ENCODE measurements around the gene GFOD2.
A peak's percentile ranks its signal among the peaks of the same experiment; 100 is the strongest.

GFOD2 gene

GRCh38 chr16:67719048-67719777, at the start of gene GFOD2:
TSS of gene GFOD2 (minus strand) at chr16:67719316. CDS start at chr16:67685715, 33,601 bp downstream.
- H3K4me3 ChIP-seq (ENCODE audit: low read length) = peak within 1 kb of the TSS; percentile 94
- DNase-seq (ENCODE audit: low read depth) = peak; percentile 70
- no peak for TF ChIP-seq CTCF (conservative IDR thresholded peaks at IDR 0.05; ENCODE audit: low read depth, low read length)

GRCh38 chr16:67767953-67768352, 48.8 kb upstream of the GFOD2 start:
- no peak for TF ChIP-seq CTCF (conservative IDR thresholded peaks at IDR 0.05; ENCODE audit: low read depth, low read length)
- DNase-seq (ENCODE audit: low read depth) = peak; percentile 33
- no peak overlapping the region for H3K4me3 ChIP-seq (ENCODE audit: low read length)

- TF ChIP-seq CTCF (conservative IDR thresholded peaks at IDR 0.05; ENCODE audit: low read depth, low read length) = no peak
- no peak for DNase-seq (ENCODE audit: low read depth)
- H3K4me3 ChIP-seq (ENCODE audit: low read length) = no peak overlapping the region
Observed at GRCh38 chr16:67766291-67766690, 47.2 kb upstream of the GFOD2 start.

GRCh38 chr16:67764158-67764667, 45.1 kb upstream of the GFOD2 start:
- TF ChIP-seq CTCF (conservative IDR thresholded peaks at IDR 0.05; ENCODE audit: low read depth, low read length) = no peak
- no peak for DNase-seq (ENCODE audit: low read depth)
- H3K4me3 ChIP-seq (ENCODE audit: low read length) = no peak overlapping the region

GRCh38 chr16:67763066-67763465, 44.0 kb upstream of the GFOD2 start:
- DNase-seq (ENCODE audit: low read depth) = no peak
- no peak for TF ChIP-seq CTCF (conservative IDR thresholded peaks at IDR 0.05; ENCODE audit: low read depth, low read length)
- no peak overlapping the region for H3K4me3 ChIP-seq (ENCODE audit: low read length)

GRCh38 chr16:67762385-67762784, 43.3 kb upstream of the GFOD2 start:
- no peak for TF ChIP-seq CTCF (conservative IDR thresholded peaks at IDR 0.05; ENCODE audit: low read depth, low read length)
- H3K4me3 ChIP-seq (ENCODE audit: low read length) = no peak overlapping the region
- no peak for DNase-seq (ENCODE audit: low read depth)

- DNase-seq (ENCODE audit: low read depth) = no peak
- no peak for TF ChIP-seq CTCF (conservative IDR thresholded peaks at IDR 0.05; ENCODE audit: low read depth, low read length)
Observed at GRCh38 chr16:67761924-67762323, 42.8 kb upstream of the GFOD2 start.

More at GRCh38 chr16:67761924-67762323, 42.8 kb upstream of the GFOD2 start:
- H3K4me3 ChIP-seq (ENCODE audit: low read length) = no peak overlapping the region
